ENCODE data around the gene PRKN. TPM values are rescaled to one million over a fixed set of nuclear protein-coding genes. Genes with fewer than 3 reads are reported as not detected.
A peak's percentile ranks its signal among the peaks of the same experiment; 100 is the strongest.

PRKN gene
- total RNA-seq, 1 experiment from 2014 or later = 2.0 TPM

DNA sequence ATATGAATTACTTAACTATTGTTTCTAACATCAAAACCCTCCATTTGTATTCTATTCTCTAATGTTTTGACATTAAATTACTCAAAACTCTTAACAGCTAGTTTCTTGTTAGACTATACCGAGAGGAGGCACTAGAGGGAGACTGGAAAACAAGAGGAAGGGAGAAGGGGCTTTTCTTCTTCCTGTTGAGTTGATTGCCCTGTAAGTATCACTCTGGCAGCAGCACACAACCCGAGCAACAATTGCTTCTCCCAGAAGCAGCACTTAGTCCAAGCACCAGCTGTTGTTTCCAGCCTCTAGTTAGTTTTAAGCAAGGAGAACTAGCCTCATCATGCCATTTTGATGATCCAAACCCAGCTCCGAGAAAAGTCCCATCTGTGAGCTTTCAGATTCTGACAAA, 603.8 kb downstream of the PRKN start:
- no peak overlapping the region for H4K91ac ChIP-seq (ENCODE audit: insufficient read length, low read depth, low read length)
- H3K4me1 ChIP-seq (ENCODE audit: insufficient read depth, low read length) = no peaks in the 10 kb centered on the region
- no peaks in the 10 kb centered on the region for H3K79me1 ChIP-seq (ENCODE audit: insufficient read depth, low read depth, low read length, poor library complexity, severe bottlenecking)
- no peaks in the 10 kb centered on the region for H3K27me3 Mint-ChIP-seq (ENCODE audit: low read depth)
- no peak overlapping the region for H2BK120ac ChIP-seq (ENCODE audit: low read depth, low read length, poor library complexity, severe bottlenecking)
- no peaks in the 10 kb centered on the region for H3K79me2 ChIP-seq (ENCODE audit: insufficient read depth, low read length)
- no peak overlapping the region for H2BK20ac ChIP-seq (ENCODE audit: low read depth, low read length, poor library complexity, severe bottlenecking)
- H3K18ac ChIP-seq (ENCODE audit: insufficient read length, low read depth, low read length) = no peak overlapping the region
- no peak overlapping the region for H3T11ph ChIP-seq (ENCODE audit: low read length)
- no peak overlapping the region for H3K4ac ChIP-seq (ENCODE audit: low read depth, low read length)
- no peaks in the 10 kb centered on the region for H3K36me3 Mint-ChIP-seq (ENCODE audit: insufficient read depth in 1 of 3, low read depth in 3 of 3)
- DNase-seq = no peak
- no peaks in the 10 kb centered on the region for H3K27me3 ChIP-seq (ENCODE audit: insufficient read depth, low read length)
- no peak overlapping the region for H2BK12ac ChIP-seq (ENCODE audit: insufficient read length, low read depth, low read length)
- H3K56ac ChIP-seq (ENCODE audit: insufficient read length, low read depth, low read length) = no peak overlapping the region
- H3K23ac ChIP-seq (ENCODE audit: insufficient read length, low read depth, low read length) = no peak overlapping the region
- H3K9ac ChIP-seq (ENCODE audit: extremely low read depth, insufficient read length, low read length) = no peak overlapping the region
- H3K9me3 ChIP-seq (ENCODE audit: control insufficient read depth, low read depth, low read length) = no peaks in the 10 kb centered on the region
- no peaks in the 10 kb centered on the region for H3K23me2 ChIP-seq (ENCODE audit: insufficient read length, low read depth, low read length, poor library complexity, severe bottlenecking)
- H2BK5ac ChIP-seq (ENCODE audit: insufficient read length, low read length) = no peak overlapping the region
- H3K27ac Mint-ChIP-seq = no peak overlapping the region; a peak in 1 of 7 replicates
- H2AFZ ChIP-seq (ENCODE audit: low read length) = no peak overlapping the region
- WGBS (ENCODE audit: extremely low coverage, insufficient read length, low lambda C conversion rate) = no CpG with 5 or more reads among the region's 3 CpGs
- no peak overlapping the region for H4K8ac ChIP-seq (replicated peaks; ENCODE audit: insufficient read length, low read depth, low read length)
- H4K20me1 ChIP-seq (ENCODE audit: control insufficient read depth, insufficient read depth, insufficient read length) = no peaks in the 10 kb centered on the region
- no peaks in the 10 kb centered on the region for H3K9me3 Mint-ChIP-seq
- H4K5ac ChIP-seq (ENCODE audit: insufficient read length, low read depth, low read length) = no peak overlapping the region
- peak; percentile 72 for TF ChIP-seq CTCF (conservative IDR thresholded peaks at IDR 0.05)
- H2AK5ac ChIP-seq (ENCODE audit: insufficient read length, low read length) = no peak overlapping the region
- H3K4me2 ChIP-seq (ENCODE audit: insufficient read depth, insufficient read length, low read length) = no peak overlapping the region
- H3K14ac ChIP-seq (ENCODE audit: insufficient read depth, low read length) = no peak overlapping the region
- H3K27ac ChIP-seq (ENCODE audit: insufficient read length, low read depth, low read length) = no peak overlapping the region
- H2BK15ac ChIP-seq (ENCODE audit: low read depth, low read length) = no peak overlapping the region
- H3K4me1 Mint-ChIP-seq = peaks cover 8 to 9% of the 10 kb centered on the region in 2 experiments
- no peak overlapping the region for H3K4me3 Mint-ChIP-seq
